Measurements from ENCODE around the gene LGI1. TPM values are rescaled to one million over a fixed set of nuclear protein-coding genes. Genes with fewer than 3 reads are reported as not detected.

The LGI1 gene
- total and polyA plus RNA-seq, 2 donors from 2014 or later = not detected

DNA sequence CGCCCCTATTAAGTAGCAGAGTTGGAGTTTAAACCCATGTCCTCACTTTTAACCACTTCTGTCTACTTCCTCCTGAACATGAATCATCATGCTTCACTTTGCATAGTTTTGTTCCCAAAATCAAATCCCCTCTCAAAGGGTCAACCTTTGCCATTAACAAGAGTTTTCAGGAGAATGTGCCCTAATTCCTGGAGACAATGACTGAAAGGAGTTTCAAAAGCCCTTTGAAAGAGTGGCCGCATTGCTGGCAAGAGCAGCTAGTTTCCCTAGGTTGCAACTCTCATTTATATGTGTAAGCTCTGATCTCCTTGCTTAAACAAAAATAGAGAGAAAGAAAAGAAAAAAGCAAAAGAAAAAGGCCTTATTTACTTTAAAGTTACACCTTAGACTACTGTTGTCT lies 9.2 kb downstream of the LGI1 start:
- intact Hi-C loops (cut with DNase I) = no loop called here
- DNase-seq = no peak
- Histone ChIP-seq H3K27ac (ENCODE audit: low read depth in 2 of 2, low read length in 2 of 2) (no peak overlapping the region), H3K27me3 (ENCODE audit: control insufficient read depth, insufficient read depth, low read length) (no peaks in the 10 kb centered on the region), H3K9ac (ENCODE audit: low read length in 3 of 3) (no peak overlapping the region), H3K36me3 (ENCODE audit: control insufficient read depth in 2 of 3, insufficient read depth in 3 of 3, low read length in 3 of 3) (no peaks in the 10 kb centered on the region), H3K9me3 (ENCODE audit: control insufficient read depth in 2 of 3, insufficient read depth in 1 of 3, low read length in 3 of 3) (no peaks in the 10 kb centered on the region), H3K4me3 (ENCODE audit: low read length in 3 of 3) (no peak overlapping the region), H3K4me1 (ENCODE audit: control insufficient read depth in 2 of 3, insufficient read depth in 2 of 3, low read depth in 1 of 3, low read length in 3 of 3) (no peaks in the 10 kb centered on the region)
- TF ChIP-seq, protein P1, sequence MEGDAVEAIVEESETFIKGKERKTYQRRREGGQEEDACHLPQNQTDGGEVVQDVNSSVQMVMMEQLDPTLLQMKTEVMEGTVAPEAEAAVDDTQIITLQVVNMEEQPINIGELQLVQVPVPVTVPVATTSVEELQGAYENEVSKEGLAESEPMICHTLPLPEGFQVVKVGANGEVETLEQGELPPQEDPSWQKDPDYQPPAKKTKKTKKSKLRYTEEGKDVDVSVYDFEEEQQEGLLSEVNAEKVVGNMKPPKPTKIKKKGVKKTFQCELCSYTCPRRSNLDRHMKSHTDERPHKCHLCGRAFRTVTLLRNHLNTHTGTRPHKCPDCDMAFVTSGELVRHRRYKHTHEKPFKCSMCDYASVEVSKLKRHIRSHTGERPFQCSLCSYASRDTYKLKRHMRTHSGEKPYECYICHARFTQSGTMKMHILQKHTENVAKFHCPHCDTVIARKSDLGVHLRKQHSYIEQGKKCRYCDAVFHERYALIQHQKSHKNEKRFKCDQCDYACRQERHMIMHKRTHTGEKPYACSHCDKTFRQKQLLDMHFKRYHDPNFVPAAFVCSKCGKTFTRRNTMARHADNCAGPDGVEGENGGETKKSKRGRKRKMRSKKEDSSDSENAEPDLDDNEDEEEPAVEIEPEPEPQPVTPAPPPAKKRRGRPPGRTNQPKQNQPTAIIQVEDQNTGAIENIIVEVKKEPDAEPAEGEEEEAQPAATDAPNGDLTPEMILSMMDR (IDR thresholded peaks at IDR 0.05; ENCODE audit: borderline replicate concordance, extremely low read depth, insufficient read depth) = no peak
- no peak for FAIRE-seq

DNA sequence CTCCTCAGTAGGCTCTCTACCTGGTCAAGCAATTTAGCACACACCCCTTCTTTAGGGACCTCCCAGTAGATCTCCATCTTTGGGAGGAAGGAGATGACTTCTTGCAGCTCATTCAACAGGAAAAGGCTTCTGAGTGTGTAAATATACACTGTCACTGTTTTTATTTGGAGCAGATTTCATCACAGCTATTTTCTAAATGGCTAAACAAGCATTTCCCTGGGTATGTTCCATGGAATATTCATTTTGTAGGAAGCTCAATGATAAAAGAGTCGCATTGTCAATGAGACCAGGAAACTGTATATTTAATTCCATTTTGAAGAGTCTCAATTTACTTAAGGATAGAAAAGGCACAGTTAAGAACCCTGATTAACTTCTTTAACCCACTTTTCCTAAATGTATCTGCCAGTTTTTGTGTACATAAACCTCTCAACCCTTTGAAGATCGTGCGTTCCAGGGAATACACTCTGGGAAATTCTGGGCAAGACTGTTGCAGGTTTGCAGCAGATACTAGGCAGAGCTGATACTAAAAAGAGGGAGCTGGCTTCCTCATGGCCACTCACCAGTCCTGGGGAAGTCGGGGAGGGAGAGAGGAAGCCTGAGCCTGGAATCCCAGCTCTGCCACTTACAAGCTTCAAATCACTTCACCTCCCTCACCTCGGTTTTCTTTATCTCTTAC lies 10.1 kb downstream of the LGI1 start:
- Histone ChIP-seq H3K27me3 (ENCODE audit: control insufficient read depth, insufficient read depth, low read length) (no peaks in the 10 kb centered on the region), H3K9ac (ENCODE audit: low read length in 3 of 3) (no peak overlapping the region), H3K27ac (ENCODE audit: low read depth in 2 of 2, low read length in 2 of 2) (no peak overlapping the region), H3K4me1 (ENCODE audit: control insufficient read depth in 2 of 3, insufficient read depth in 2 of 3, low read depth in 1 of 3, low read length in 3 of 3) (no peaks in the 10 kb centered on the region), H3K9me3 (ENCODE audit: control insufficient read depth in 2 of 3, insufficient read depth in 1 of 3, low read length in 3 of 3) (no peaks in the 10 kb centered on the region), H3K36me3 (ENCODE audit: control insufficient read depth in 2 of 3, insufficient read depth in 3 of 3, low read length in 3 of 3) (no peaks in the 10 kb centered on the region), H3K4me3 (ENCODE audit: low read length in 3 of 3) (no peak overlapping the region)
- intact Hi-C loops (cut with DNase I) = no loop called here
- FAIRE-seq (no peak), DNase-seq (no peak)
- TF ChIP-seq, protein P1 (IDR thresholded peaks at IDR 0.05; ENCODE audit: borderline replicate concordance, extremely low read depth, insufficient read depth) = no peak

- Histone ChIP-seq H3K4me1 (ENCODE audit: control insufficient read depth in 2 of 3, insufficient read depth in 2 of 3, low read depth in 1 of 3, low read length in 3 of 3) (no peaks in the 10 kb centered on the region), H3K27me3 (ENCODE audit: control insufficient read depth, insufficient read depth, low read length) (no peaks in the 10 kb centered on the region), H3K9me3 (ENCODE audit: control insufficient read depth in 2 of 3, insufficient read depth in 1 of 3, low read length in 3 of 3) (no peaks in the 10 kb centered on the region), H3K27ac (ENCODE audit: low read depth in 2 of 2, low read length in 2 of 2) (no peak overlapping the region), H3K36me3 (ENCODE audit: control insufficient read depth in 2 of 3, insufficient read depth in 3 of 3, low read length in 3 of 3) (no peaks in the 10 kb centered on the region), H3K4me3 (ENCODE audit: low read length in 3 of 3) (no peak overlapping the region), H3K9ac (ENCODE audit: low read length in 3 of 3) (no peak overlapping the region)
- FAIRE-seq = no peak
- DNase-seq = no peak
- intact Hi-C loops (cut with DNase I) = no loop called here
- TF ChIP-seq, protein P1 (IDR thresholded peaks at IDR 0.05; ENCODE audit: borderline replicate concordance, extremely low read depth, insufficient read depth) = no peak
Observed at GRCh38 chr10:93768892-93769291, 11.2 kb downstream of the LGI1 start.

DNA sequence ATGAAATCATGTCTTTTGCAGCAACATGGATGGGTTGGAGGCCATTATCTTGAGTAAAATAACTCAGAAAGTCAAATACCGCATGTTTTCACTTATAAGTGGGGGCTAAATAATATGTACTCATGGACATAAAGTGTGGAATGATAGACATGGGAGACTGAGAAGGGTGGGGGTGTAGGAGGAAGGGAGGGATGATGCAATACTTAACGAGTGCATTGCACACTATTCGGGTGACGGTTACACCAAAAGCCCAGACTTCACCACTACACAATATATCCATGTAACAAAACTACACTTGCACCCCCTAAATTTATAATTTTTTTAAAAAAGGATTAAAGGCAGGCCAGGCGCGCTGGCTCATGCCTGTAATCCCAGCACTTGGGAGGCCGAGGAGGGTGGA lies 13.6 kb downstream of the LGI1 start:
- no peaks in the 10 kb centered on the region for H3K9me3 ChIP-seq (ENCODE audit: control insufficient read depth in 2 of 3, insufficient read depth in 1 of 3, low read length in 3 of 3)
- intact Hi-C loops (cut with DNase I) = no loop called here
- no peak for DNase-seq
- FAIRE-seq = no peak
- TF ChIP-seq, protein P1 (IDR thresholded peaks at IDR 0.05; ENCODE audit: borderline replicate concordance, extremely low read depth, insufficient read depth) = no peak
- H3K9ac ChIP-seq (ENCODE audit: low read length in 3 of 3) = no peak overlapping the region
- H3K4me3 ChIP-seq (ENCODE audit: low read length in 3 of 3) = no peak overlapping the region
- no peaks in the 10 kb centered on the region for H3K27me3 ChIP-seq (ENCODE audit: control insufficient read depth, insufficient read depth, low read length)
- H3K36me3 ChIP-seq (ENCODE audit: control insufficient read depth in 2 of 3, insufficient read depth in 3 of 3, low read length in 3 of 3) = no peaks in the 10 kb centered on the region
- H3K27ac ChIP-seq (ENCODE audit: low read depth in 2 of 2, low read length in 2 of 2) = no peak overlapping the region
- no peaks in the 10 kb centered on the region for H3K4me1 ChIP-seq (ENCODE audit: control insufficient read depth in 2 of 3, insufficient read depth in 2 of 3, low read depth in 1 of 3, low read length in 3 of 3)
